ENCODE results near the gene C17orf67. TPM values are rescaled to one million over a fixed set of nuclear protein-coding genes. Genes with fewer than 3 reads are reported as not detected.

The C17orf67 gene
- total and polyA plus RNA-seq, 9 of the 15 experiments (the other 6 are each of a cell fraction or from before 2014, with no cell fraction given): 0.07 to 1.7 (median 0.59) TPM

GRCh38 chr17:56752263-56752836 lies 81.4 kb downstream of the C17orf67 start:
- H2AFZ ChIP-seq (ENCODE audit: low read depth, low read length): no peak overlapping the region
- POLR2A ChIA-PET: interaction anchor here (1.2 kb wide), 1 partner anchor 16 kb away, joined by 3 read pairs; no protein-coding TSS in a partner anchor

GRCh38 chr17:56751145-56751738 lies 82.5 kb downstream of the C17orf67 start:
- ATAC-seq: no peak
- FAIRE-seq: no peak
- BruUV-seq (replicated peaks): no TSS peak
- no peak overlapping the region for H3K4me3 ChIP-seq
- no peaks in the 10 kb centered on the region for H3K9me1 ChIP-seq (ENCODE audit: control insufficient read depth, insufficient read depth, low read length)
- no peaks in the 10 kb centered on the region for H3K9me3 ChIP-seq (replicated peaks; ENCODE audit: control insufficient read depth, insufficient read depth, low read depth, low read length)
- WGBS (ENCODE audit: insufficient coverage, low coverage, missing lambda C conversion rate): 0% methylated on average over 6 of the region's 6 CpGs
- H3K9ac ChIP-seq (ENCODE audit: insufficient read depth in 1 of 2, low read depth in 2 of 2, low read length in 2 of 2): no peak overlapping the region
- TF ChIP-seq DIDO1 (tag; IDR thresholded peaks at IDR 0.05; ENCODE audit: low read depth): no peak
- TF ChIP-seq, protein P1, sequence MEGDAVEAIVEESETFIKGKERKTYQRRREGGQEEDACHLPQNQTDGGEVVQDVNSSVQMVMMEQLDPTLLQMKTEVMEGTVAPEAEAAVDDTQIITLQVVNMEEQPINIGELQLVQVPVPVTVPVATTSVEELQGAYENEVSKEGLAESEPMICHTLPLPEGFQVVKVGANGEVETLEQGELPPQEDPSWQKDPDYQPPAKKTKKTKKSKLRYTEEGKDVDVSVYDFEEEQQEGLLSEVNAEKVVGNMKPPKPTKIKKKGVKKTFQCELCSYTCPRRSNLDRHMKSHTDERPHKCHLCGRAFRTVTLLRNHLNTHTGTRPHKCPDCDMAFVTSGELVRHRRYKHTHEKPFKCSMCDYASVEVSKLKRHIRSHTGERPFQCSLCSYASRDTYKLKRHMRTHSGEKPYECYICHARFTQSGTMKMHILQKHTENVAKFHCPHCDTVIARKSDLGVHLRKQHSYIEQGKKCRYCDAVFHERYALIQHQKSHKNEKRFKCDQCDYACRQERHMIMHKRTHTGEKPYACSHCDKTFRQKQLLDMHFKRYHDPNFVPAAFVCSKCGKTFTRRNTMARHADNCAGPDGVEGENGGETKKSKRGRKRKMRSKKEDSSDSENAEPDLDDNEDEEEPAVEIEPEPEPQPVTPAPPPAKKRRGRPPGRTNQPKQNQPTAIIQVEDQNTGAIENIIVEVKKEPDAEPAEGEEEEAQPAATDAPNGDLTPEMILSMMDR (IDR thresholded peaks at IDR 0.05 in 2 of 3, conservative IDR thresholded peaks at IDR 0.05 in 1 of 3; ENCODE audit: insufficient read depth in 2 of 3, low read depth in 1 of 3, low read length in 3 of 3): peak; percentile 14 to 24 (median 18); a peak in 1 of 6 replicates
- in situ Hi-C loops (cut with MboI): no loop called here
- no peak overlapping the region for H3K4me2 ChIP-seq (ENCODE audit: insufficient read depth, low read length)
- ChIA-PET CTCF (ENCODE audit: low intra/inter-chr PET ratio) (no interaction called here), POLR2A (interaction anchor here (1.2 kb wide), 1 partner anchor 17 kb away, joined by 3 read pairs; no protein-coding TSS in a partner anchor)
- H3K79me2 ChIP-seq (ENCODE audit: control insufficient read depth, insufficient read depth, low read length): no peaks in the 10 kb centered on the region
- intact Hi-C loops (cut with micrococcal nuclease): no loop called here
- no peaks in the 10 kb centered on the region for H3K4me1 ChIP-seq (replicated peaks in 1 of 2; ENCODE audit: control insufficient read depth in 2 of 2, insufficient read depth in 2 of 2, low read length in 2 of 2)
- DNase-seq (ENCODE audit: extremely low read depth in 1 of 4, low spot score in 3 of 4): no peak
- no peak overlapping the region for H2AFZ ChIP-seq (ENCODE audit: low read depth, low read length)
- H3K36me3 ChIP-seq (ENCODE audit: control insufficient read depth, insufficient read depth, low read length): no peaks in the 10 kb centered on the region
- no peak overlapping the region for H3K27ac ChIP-seq (ENCODE audit: extremely low read depth, low read depth, low read length)
- peaks cover 6 to 29% of the 10 kb centered on the region in 2 experiments; a peak in 4 of 5 replicates for H3K27me3 ChIP-seq (ENCODE audit: control insufficient read depth in 2 of 2, insufficient read depth in 2 of 2, low read length in 2 of 2)
- H4K20me1 ChIP-seq (replicated peaks; ENCODE audit: control insufficient read depth, insufficient read depth, low read length): 0 out of 2 replicates have a peak, but pooled peaks cover 3% of the 10 kb centered on the region

More at GRCh38 chr17:56752263-56752836, 81.4 kb downstream of the C17orf67 start:
- Histone ChIP-seq H3K9ac (ENCODE audit: insufficient read depth in 1 of 2, low read depth in 2 of 2, low read length in 2 of 2) (no peak overlapping the region), H3K4me3 (no peak overlapping the region), H3K36me3 (ENCODE audit: control insufficient read depth, insufficient read depth, low read length) (no peaks in the 10 kb centered on the region), H3K4me2 (ENCODE audit: insufficient read depth, low read length) (no peak overlapping the region), H3K27ac (ENCODE audit: extremely low read depth, low read depth, low read length) (no peak overlapping the region), H3K9me1 (ENCODE audit: control insufficient read depth, insufficient read depth, low read length) (no peaks in the 10 kb centered on the region), H3K4me1 (replicated peaks in 1 of 2; ENCODE audit: control insufficient read depth in 2 of 2, insufficient read depth in 2 of 2, low read length in 2 of 2) (no peaks in the 10 kb centered on the region), H3K9me3 (replicated peaks; ENCODE audit: control insufficient read depth, insufficient read depth, low read depth, low read length) (no peaks in the 10 kb centered on the region), H4K20me1 (replicated peaks; ENCODE audit: control insufficient read depth, insufficient read depth, low read length) (0 out of 2 replicates have a peak, but pooled peaks cover 3% of the 10 kb centered on the region), H3K27me3 (ENCODE audit: control insufficient read depth in 2 of 2, insufficient read depth in 2 of 2, low read length in 2 of 2) (peaks cover 6 to 29% of the 10 kb centered on the region in 2 experiments; a peak in 4 of 5 replicates), H3K79me2 (ENCODE audit: control insufficient read depth, insufficient read depth, low read length) (no peaks in the 10 kb centered on the region)
- no peak for DNase-seq (ENCODE audit: extremely low read depth in 1 of 4, low spot score in 3 of 4)
- TF ChIP-seq NFIC (IDR thresholded peaks at IDR 0.05) (peak; percentile 26; the same call in 1 of the 2 replicates), NCOA6 (IDR thresholded peaks at IDR 0.05) (no peak)
- CTCF ChIA-PET (ENCODE audit: low intra/inter-chr PET ratio): no interaction called here
- in situ Hi-C loops (cut with MboI): no loop called here
- no peak; the same call in 2 of the 3 replicates for ATAC-seq
- intact Hi-C loops (cut with micrococcal nuclease): no loop called here
- no TSS peak for BruUV-seq (replicated peaks)
- no peak for FAIRE-seq
- WGBS (ENCODE audit: insufficient coverage, low coverage, missing lambda C conversion rate): 5% methylated on average over 4 of the region's 4 CpGs

All from K562 (cell line).